Upper lobe of left lung (tissue), 4 donors: ENCODE results near the gene KDM4B.

Experiments
- EP300 ChIP-seq, 4 donors: sonication (generic); formaldehyde crosslinking; IDR thresholded peaks; one replicate each; pipeline ENCODE4 v1.5.1; 2017; ENCODE audit warnings: antibody characterized with exemption in 4 of 4, control low read depth in 2 of 4
- POLR2A ChIP-seq, 4 donors: fragments of 450-650 bp; IDR thresholded peaks; one replicate each; pipeline ENCODE4 v1.5.1; 2016 to 2017; ENCODE audit warnings: antibody characterized with exemption in 4 of 4, mild to moderate bottlenecking in 2 of 4
- POLR2AphosphoS5 ChIP-seq, 2 donors: sonication (generic); formaldehyde crosslinking; IDR thresholded peaks; one replicate each; pipeline ENCODE4 v1.5.1; 2017; ENCODE audit warnings: antibody characterized with exemption in 2 of 2

DNA sequence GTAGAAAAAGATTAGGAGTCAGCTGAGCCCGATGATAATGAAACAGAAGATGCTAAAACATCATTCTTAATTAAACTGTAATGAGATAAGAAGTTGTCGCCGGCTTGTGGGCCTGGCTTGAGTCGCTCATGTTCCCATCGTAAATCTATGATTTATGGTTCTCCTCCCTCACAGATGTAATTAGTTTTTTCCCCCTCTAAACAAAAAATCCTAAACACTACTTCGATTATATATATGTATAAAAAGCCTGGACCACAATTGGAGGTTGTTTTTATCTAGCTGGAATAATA, 220.3 kb downstream of the KDM4B start:
- TF ChIP-seq EP300 (IDR thresholded peaks at IDR 0.05) = no peak
- TF ChIP-seq POLR2A (IDR thresholded peaks at IDR 0.05) = no peak
- no peak for TF ChIP-seq POLR2AphosphoS5 (IDR thresholded peaks at IDR 0.05)
